HG02798 (cell line): Measurements from ENCODE around the gene FBXW8.

Source experiments
- ATAC-seq: cut with Tn5 transposase; IDR thresholded peaks from one replicate; pipeline ENCODE4 v1.9.1; 2021; ENCODE audit warnings: mild to moderate bottlenecking; ENCODE audit not compliant: unreplicated experiment, poor library complexity

Gene FBXW8

DNA sequence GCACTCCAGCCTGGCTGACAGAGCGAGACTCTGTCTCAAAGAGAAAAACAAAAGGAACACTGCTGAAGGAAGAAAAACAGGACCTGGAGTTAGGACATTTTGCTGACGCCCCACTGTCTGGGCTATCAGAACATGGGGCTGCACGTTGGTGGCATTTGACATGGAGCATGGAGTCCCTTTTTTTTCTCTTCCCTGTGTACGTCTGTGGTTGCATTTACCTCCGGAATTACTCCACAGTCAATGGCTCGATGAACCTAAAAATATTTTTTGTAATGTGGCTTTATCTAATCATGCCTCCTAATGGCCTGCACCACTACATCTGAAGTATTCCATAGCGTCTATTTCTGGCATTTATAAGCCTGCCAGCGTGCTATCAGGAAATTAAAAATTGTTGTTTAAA lies 157.7 kb downstream of the FBXW8 start:
- ATAC-seq, result no peak

DNA sequence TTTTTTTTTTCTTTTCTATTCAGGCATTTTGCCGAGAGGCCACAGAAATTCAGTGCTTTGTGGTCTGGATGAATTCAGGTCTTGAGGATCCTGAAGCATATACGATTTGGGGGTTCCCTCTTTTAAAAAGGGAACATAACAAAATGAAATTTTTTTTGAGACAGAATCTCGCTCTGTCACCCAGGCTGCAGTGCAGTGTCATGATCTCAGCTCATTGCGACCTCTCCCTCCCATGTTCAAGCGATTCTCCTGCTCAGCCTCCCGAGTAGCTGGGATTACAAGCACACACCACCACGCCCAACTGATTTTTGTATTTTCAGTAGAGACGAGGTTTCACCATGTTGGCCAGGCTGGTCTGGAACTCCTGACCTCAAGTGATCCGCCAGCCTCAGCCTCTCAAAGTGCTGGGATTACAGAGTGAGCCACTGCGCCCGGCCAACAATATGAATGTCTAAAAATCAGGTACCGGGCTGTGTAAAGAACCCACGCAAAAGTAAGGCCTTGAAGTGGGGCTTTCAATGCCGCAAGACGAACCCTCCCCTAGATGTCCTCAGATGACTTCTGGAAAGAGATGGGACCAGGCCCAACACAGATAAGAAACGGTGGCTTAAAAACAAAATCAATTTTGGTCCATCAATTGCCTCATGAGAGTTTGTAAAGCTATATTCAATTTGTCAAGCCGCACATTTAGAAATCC lies 158.5 kb downstream of the FBXW8 start:
- no peak for ATAC-seq

DNA sequence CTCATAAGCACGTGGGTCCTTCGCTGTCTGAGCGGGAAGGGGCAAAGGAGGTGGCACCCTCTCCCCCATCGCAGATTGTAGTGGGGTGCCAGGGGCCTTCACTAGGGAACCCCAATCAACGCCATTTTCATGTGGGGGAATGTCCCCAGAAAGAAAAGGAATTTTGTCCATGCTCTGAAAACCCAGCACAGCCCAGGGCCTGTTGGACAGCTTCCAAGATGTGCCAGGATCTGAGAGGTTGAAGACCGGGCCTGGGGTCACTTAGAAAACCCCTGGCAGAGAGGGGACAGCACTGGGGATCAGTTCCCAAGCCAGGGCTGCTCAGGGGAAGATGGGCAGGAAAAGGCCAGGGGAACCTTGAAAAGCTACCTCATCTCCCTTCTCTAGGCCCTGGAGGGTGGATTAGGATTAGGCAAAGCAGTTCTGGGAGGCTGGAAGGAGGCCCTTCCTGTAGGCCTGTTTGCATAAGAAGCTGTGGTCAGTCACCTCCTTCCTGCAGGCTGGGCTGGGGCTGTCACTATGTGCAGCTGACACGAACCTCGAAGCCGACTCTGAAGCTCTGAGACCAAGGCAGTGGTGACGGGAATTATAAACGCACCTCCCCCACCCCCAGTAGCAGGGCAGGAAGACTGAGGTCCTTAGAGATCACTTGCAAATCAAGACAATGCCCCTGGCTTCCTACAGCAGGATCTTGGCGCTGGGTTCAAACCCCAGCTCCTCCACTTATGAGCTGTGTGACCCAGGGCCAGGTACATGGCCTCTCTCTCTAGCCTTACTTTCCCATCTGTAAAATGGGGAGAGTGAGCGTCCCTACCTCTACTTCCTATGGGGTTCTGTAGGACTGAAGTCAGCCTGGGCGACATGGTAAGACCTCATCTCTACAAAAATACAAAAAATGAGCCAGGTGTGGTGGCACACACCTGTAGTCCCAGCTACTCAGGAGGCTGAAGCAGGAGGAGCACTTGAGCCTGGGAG lies 159.5 kb downstream of the FBXW8 start:
- no peak for ATAC-seq

DNA sequence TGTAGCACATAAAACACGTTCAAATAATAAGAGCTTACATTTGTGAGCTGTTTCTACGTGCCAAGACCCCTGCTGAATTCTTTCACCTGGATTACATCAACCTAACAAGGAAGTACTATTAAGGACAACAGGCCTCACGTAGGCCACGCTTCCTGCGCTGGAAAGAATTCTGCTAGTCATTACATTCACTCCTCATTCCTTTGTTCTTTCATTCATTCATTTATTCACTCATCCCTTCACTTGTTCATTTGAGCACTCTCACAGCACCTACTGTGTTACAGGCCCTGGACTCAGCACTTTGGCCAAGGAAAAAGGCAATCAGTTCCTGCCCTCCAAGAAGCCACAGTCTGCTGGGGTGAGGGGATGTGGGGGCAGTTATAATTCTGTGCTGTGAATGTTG lies 160.3 kb downstream of the FBXW8 start:
- no peak for ATAC-seq

DNA sequence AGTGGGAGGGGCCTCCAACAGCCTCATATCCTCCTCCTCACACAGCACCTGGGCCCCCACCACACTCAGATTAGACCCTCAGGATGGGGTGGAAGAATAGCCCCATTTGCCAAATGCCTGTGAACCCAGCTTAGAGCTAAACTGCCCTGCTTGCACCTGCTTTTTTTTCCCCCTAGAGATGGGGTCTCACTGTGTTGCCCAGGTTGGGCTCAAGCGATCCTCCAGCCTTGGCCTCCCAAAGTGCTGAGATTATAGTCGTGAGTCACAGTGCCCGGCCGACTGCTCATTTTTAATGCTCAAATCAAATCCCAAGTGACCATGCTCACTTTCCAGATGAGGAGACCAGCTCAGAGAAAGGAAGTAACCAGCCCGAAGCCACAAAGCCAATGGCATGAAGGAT lies 161.4 kb downstream of the FBXW8 start:
- ATAC-seq, result no peak

DNA sequence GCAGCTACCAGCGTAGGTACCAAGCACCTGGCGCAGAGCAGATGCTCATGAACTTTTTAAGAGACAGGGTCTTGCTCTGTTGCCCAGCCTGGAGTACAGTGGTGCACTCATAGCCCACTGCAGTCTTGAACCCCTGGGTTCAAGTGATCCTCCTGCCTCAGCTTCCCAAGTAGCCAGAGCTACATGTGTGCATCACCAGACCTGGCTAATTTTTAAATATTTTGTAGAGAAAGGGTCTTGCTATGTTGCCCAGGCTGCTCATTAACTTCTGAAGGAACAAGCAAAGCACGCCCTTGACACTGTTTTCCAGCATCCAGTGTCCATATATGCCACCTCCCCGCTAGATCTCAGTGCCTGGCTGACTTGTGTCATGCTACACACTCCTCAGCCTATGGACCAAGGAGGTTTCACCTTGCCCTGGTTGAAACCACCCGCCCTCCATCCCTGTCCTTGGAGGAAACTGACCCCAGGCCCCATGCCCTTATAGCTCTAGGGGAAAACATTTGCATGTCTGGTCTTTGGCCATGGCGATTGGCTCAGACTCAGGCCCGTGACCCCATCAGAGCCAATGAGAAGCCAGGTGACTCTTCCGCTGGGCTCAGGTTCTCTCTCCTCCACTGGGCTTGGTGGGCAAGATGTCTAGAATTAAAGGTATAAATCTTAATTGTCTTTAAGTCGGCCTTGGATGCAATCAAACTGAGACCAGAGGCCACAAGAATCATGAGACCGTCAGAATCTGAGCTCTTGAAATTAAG lies 162.2 kb downstream of the FBXW8 start:
- ATAC-seq, result no peak

DNA sequence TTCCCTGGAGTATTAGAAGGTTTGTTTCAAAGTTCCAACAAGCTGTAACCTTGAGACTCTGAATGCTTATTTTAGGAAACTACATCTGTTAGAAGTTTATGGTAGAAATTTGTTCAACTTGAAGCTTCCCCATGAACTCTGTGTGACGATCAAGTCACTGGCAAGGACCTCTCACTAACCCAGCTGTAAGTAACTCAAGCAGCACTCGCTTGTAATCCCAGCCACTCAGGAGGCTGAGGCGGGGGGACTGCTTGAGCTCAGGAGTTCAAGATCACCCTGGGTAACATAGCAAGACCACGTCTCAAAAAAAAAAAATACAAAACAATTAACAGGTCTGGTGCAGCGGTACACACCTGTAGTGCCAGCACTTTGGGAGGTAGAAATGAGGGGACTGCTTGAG lies 162.9 kb downstream of the FBXW8 start:
- ATAC-seq, result no peak

DNA sequence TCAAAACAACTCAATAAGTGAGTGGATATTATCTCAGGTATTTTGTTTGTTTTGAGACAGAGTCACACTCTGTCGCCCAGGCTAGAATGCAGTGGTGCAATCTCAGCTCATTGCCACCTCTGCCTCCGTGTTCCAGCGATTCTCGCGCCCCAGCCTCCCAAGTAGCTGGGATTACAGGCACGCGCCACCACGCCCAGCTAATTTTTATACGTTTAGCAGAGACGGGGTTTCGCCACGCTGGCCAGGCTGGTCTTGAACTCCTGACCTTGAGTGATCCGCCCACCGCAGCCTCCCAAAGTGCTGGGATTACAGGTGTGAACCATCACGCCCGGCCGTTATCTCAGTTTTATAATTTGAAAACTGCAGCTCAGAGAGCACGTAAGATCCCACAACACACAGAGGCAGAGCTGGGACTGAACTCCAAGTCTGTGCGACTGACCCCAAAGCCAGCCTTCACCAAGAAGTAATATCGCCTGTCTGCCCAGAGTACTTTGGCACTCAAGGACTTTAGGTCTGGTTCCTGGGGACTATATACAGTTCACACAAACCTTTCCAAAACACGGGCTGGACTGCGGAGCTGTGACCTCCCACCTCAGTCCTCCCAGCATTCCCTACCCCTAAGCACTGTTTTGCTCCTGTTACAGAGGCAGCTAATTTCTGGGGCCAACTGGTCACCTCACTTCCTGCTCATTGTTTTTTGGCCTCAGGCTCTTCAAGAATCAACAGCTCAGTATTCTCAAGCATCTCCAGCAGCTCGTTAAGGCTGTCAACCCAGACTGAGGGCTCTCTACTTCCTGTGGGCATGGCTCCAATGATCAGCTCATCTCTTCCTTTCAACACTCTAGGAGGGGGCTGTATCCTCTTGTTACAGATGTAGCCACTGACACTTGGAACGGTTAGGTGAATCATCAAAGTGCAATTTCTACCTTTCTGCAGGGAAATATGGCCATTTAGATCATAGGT lies 165.9 kb downstream of the FBXW8 start:
- no peak for ATAC-seq

DNA sequence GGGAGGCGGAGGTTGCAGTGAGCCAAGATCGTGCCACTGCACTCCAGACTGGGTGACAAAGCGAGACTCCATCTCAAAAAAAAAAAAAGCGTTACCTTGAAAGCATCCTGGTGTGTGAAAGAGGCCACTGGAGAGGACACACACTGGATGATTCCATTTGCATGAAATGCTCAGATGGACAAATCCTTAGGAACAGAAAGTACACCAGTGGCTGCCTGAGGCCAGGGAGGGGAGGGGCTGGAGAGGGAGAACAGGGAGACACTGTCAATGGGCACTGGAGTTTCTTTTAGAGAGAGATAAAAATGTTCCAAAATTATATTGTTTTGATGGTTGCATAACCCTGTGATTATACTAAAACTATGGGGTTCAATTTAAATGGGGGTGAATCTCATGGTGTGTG lies 168.7 kb downstream of the FBXW8 start:
- no peak for ATAC-seq

DNA sequence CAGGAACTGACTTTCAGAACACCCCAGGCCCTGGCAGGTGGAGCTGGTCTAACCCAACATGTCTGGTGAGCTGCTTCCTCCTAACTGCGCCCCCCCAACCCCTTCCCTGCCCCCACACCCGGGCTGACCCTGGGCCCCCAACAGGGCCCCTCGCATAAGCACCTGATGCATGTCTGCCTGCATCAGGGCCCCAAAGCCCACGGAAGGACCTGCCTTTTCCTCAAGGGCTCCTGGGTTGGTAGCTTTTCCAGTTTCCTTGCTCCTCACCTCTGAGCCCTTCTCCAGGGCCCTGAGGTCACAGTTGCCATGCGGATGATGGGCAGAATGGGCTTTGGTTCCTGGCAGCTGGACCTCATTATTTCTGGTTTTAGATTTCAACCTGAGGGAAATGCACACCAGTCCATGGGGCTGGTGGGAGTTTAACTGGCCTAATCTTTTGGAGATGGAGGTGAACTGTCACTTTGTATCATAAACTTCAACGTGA lies 170.0 kb downstream of the FBXW8 start:
- no peak for ATAC-seq
